Stimulated activated CD4-positive, alpha-beta T cell treated with anti-CD3 and anti-CD28 coated beads, Interleukin-1b, Interleukin-23, amount 100 ng/mL, for 48 hours (primary cell): ENCODE data around the gene PHF12.
"Not testable (repeated sequence)": the region's sequence is repeated elsewhere in the genome, so short reads cannot be mapped to it uniquely, and the experiment has no call there.

Experiments
- DNase-seq: peaks from one replicate; pipeline ENCODE4 v3.0.0-alpha.2; 2020

The PHF12 gene

DNA sequence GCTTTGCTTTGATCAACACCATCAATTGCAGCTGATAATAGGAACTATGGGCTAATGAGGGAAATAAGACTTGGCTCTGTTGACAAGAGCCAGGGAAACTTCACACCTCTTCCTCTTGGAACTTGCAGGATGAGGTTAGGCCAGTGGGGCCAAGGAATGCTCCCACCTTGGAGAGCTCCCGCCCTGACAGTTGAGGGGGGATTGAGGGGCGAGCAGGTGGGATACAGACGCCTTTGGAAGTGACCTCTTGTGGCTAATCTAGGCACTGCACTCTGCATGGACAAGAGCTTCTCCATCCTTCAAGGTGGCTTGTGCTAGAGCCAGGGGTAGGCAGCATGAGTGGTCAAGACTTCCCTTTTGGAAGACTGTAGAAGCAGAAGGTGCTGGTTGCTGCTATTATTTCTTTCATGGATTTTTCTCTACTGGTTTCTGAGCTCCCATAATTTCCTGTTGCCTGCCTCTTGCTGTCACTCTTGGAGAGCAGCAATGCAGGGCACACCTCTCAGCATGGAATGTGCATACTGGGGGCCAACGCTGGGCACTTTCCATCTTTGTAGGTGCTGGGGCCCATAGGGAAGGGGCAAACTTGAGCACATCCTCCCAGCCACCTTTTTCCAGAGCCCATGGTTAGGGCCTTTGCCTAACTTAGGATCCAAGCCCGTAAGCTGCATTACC lies 2.3 kb upstream of the PHF12 start:
- DNase-seq, result peak; percentile 28

DNA sequence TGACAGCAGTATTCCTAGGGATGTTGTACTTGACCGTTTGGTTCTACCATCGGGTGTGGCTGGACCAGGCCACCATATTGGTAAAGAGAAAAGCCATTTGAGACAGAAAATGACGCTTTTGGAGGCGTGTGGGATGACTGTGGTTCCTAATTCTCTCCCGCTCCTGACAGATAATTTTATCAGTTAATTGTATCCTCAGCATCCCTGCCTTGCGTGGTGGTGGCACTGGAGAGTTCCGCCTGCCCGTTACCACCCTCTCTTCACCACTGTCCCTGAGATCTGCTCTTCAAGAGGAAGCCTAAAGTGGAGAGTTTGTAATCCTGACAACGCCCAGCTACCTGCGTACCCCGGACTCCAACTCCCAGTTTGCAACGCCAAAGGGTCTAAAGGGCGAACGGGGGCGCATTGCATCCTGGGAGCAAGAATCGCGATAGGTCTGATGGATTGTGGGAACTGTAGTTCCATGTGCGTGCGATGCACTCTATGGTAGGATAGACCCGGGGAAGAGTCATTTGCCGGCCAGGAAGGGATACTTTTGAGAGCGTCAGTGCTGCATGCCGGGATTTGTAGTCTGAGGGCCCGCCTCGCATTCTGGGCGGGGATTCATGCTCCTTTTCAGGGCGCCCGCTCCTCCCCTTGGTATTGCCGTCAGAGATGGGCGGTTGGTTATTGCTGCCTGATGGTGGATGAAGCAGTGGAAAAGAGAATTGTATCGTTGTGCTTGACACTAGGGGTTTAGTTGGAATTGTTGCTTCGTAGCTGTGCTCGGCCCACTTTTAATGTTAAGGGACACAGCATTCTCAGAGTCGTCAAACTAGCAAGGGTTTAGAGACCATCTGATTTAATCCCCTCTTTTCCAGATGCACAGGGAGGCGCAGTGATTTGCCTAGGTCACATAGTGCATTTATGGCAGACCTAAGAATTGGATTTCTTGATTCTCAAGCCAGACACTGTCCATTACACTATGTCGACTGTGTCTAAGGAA lies 965 bp upstream of the PHF12 start:
- DNase-seq, result peak; percentile 96

GRCh38 chr17:28950752-28951427 lies 428 bp downstream of the PHF12 start:
- DNase-seq, result peak; percentile 22

GRCh38 chr17:28950017-28950751 lies 1.1 kb downstream of the PHF12 start:
- DNase-seq, result peak; percentile 53

GRCh38 chr17:28949185-28950016 lies 1.9 kb downstream of the PHF12 start:
- DNase-seq, result peak; percentile 78

- DNase-seq, result no peak
These were observed 2.5 kb downstream of the PHF12 start for GRCh38 chr17:28948873-28949184.

- no peak for DNase-seq
These were observed 3.0 kb downstream of the PHF12 start for GRCh38 chr17:28948342-28948741.

DNA sequence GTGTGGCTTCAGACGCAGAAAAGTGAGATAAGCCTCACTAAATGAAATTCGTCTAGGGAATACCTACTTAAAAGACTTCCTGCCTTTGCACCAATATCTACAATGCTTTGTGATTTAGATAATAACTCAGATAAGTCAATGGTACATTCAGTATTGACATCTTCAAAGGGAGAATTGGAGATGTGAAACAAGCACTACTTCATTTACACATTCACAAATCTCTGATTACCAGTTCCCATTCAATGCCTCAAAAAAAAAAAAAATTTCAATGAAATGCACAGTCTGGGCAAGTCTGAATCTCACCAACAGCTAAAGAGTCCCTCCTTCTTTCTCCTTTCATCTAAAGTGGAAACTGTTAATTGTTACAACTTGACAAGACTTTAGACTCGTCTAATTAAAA lies 3.7 kb downstream of the PHF12 start:
- DNase-seq, result no peak

DNA sequence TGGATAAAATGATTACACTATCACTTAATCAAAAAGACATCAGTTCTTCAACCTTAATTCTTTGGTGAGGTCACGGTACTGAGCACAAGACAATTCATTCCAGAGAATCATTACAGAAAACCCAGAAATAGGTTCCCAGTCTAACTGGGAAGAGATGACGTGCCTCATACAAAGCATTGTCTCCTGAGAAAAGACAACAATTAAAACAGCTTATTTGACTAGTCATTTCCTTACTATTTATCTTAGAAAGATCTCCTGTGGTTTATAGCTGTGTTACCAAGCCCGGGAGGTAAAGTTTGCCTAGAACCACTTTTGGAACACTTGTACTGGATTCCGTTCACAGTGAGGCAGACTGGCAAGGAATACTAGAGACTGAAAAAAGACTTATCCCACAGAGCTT lies 5.1 kb downstream of the PHF12 start:
- DNase-seq, result no peak

- DNase-seq, result no peak
These were observed 6.2 kb downstream of the PHF12 start for GRCh38 chr17:28944862-28945741.

GRCh38 chr17:28944343-28944742 lies 7.0 kb downstream of the PHF12 start:
- no peak for DNase-seq

DNA sequence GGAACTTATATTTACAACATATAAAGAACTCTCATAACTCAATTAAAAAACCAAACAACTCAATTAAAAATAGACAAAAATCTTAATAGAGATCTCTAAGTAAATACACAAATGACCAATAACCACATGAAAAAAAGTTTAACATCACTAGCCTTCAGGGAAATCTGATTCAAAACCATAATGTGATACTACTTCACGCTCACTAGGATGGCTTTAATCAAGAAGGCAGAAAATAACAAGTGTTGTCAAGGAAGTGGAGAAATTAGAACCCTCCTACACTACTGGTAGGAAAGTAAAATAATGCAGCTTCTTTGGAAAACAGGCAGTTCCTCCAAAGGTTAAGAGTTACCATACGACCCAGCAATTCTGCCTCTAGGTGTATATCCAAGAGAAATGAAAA lies 8.4 kb downstream of the PHF12 start:
- DNase-seq, result no peak

DNA sequence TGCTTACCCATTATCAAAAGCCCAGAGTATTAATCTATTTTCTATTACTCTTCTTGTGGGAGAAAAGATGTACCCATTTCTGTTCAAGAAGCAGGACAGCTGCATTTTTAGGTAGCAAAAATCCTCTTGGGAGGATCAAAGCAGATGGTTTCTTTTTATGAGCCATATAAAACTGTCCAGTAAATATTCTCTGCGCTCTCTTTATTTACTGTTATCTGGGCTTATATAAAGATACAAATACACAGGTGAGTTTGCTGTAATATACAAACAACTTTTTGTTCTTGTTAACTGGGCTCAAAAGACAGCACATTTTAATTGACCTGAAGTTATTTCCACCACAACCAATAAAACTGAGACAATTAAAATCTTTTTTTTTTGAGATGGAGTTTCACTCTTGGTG lies 10.1 kb downstream of the PHF12 start:
- DNase-seq, result no peak

DNA sequence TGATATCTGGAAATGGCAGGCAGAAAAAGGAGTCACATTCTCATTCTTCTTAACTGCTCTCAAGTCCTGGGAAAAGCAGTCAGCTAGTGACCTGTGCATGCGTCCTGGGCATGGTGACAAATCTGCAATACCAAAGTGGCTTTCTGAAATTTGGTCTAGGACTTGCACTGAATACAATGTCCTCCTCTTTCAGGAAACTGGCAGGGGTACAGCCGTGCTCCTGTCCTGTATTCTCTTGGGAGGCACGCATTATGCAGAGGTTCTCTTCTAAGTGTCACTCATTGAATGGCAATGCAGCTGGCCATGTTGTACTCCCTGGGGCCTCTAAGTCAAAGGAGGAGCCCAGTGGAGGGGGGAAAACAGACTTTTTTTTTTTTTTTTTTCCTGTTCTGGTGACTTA lies 10.6 kb downstream of the PHF12 start:
- DNase-seq, result no peak

GRCh38 chr17:28940142-28940541 lies 11.2 kb downstream of the PHF12 start:
- DNase-seq, result no peak

- DNase-seq, result no peak
These were observed 12.8 kb downstream of the PHF12 start for GRCh38 chr17:28938552-28938951.

DNA sequence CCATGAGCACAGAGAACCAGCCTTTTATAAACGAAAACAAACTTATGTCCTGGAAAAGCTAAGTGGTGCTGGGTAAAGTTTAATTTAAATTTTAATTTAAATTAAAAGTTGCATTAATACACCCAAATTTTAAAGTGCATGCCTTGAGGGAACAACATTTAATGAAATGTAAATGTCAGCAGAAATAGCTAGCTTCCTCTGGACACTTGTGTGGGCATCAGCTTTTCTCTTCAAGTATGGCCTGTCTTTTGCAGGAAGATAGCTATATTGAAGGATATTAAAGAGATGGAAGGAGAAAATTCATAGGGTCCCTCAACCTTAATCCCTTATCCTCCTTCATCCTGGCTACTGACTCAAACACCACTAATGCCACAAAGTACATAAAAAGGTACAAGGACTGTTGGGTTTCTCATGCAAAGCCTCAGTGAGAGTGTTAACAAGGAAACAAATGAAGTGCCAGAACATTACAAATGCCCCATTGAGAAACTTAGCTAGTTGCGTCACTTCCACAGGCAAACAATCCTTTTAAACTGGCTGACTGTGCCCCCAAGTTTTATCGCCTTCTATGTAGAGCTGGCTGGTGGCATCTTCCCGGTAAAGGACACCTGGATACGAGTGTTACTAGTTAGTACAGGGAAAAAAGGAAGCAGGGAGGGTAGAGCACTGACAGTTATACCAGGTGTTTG lies 14.1 kb downstream of the PHF12 start:
- DNase-seq, result no peak

- no peak for DNase-seq
These were observed 15.4 kb downstream of the PHF12 start for GRCh38 chr17:28935744-28936460.

GRCh38 chr17:28934508-28934907 lies 16.8 kb downstream of the PHF12 start:
- not testable (repeated sequence) for DNase-seq

DNA sequence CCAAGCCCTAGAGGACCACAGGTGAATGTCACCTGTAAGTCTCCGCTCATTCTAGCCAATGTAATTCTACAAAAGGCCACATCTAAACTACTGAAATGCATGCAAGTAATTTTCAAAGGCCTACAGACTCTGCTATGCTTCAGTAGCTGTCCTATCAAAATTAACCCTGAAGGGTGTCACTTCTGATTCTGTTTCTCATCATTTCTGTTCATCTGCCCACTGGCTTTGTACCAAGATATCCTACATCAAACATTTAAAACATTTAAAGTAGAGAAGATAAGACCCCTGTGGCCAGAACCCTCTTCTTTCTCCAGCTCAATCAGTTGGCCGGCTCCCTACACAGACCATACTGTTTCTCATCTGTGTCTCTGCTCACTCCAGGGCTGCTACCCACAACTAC lies 21.5 kb downstream of the PHF12 start:
- DNase-seq, result no peak
